Testis (tissue), 2 donors: ENCODE data around the gene MYL7.

Experiments
- POLR2A ChIP-seq: fragments of 450-650 bp; IDR thresholded peaks from one replicate; pipeline ENCODE4 v1.6.1; 2017; ENCODE audit warnings: antibody characterized with exemption, mild to moderate bottlenecking, moderate library complexity
- TF ChIP-seq, protein P1 (sequence below), 3 experiments: fragments of 450-650 bp in 2 of 3; fragments of 200-600 bp in 1 of 3; sonication (generic) in 1 of 3; IDR thresholded peaks; one replicate each; pipeline ENCODE4 v1.5.1; 2016 to 2019; ENCODE audit warnings: antibody characterized with exemption in 3 of 3, mild to moderate bottlenecking in 2 of 3, moderate library complexity in 1 of 3

DNA sequence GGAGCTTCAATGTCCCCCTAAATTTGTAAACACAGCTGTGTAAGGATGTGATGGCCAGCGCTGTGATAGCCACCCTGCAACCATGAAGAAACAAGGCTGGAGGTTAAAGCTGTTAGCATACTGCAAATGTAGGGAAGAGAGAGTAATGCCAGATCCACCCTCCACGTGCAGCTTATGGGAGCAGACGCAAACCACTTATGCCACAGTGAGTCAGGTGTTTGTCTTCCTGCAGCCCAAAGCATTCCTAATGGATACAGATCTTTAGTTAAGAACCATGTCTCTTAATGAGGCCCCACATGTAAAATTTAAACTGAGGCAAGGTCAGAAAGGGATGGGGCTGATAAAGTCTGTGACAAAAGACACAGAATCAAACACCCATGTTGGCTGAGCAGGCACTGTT, 13.6 kb upstream of the MYL7 start:
- no peak for TF ChIP-seq POLR2A
- TF ChIP-seq, protein P1, sequence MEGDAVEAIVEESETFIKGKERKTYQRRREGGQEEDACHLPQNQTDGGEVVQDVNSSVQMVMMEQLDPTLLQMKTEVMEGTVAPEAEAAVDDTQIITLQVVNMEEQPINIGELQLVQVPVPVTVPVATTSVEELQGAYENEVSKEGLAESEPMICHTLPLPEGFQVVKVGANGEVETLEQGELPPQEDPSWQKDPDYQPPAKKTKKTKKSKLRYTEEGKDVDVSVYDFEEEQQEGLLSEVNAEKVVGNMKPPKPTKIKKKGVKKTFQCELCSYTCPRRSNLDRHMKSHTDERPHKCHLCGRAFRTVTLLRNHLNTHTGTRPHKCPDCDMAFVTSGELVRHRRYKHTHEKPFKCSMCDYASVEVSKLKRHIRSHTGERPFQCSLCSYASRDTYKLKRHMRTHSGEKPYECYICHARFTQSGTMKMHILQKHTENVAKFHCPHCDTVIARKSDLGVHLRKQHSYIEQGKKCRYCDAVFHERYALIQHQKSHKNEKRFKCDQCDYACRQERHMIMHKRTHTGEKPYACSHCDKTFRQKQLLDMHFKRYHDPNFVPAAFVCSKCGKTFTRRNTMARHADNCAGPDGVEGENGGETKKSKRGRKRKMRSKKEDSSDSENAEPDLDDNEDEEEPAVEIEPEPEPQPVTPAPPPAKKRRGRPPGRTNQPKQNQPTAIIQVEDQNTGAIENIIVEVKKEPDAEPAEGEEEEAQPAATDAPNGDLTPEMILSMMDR (IDR thresholded peaks at IDR 0.05): no peak
